Muscle layer of duodenum (tissue), 2 donors: ENCODE measurements around the gene SERPINA4.

Experiments used
- H3K27ac ChIP-seq: one replicate; pipeline ENCODE4 v1.7.0; 2013; ENCODE audit warnings: mild to moderate bottlenecking, low read length
- H3K27me3 ChIP-seq: one replicate; pipeline ENCODE4 v1.7.0; 2013; ENCODE audit warnings: low read depth, mild to moderate bottlenecking, control low read depth, low read length
- H3K36me3 ChIP-seq, 2 donors: one replicate each; pipeline ENCODE4 v1.7.0; 2013; ENCODE audit warnings: low read length in 2 of 2, control low read depth in 1 of 2, mild to moderate bottlenecking in 1 of 2; ENCODE audit not compliant: insufficient read depth in 2 of 2, control insufficient read depth in 1 of 2
- H3K4me1 ChIP-seq, 2 donors: one replicate each; pipeline ENCODE4 v1.7.0; 2013; ENCODE audit warnings: low read length in 2 of 2, mild to moderate bottlenecking in 2 of 2, control low read depth in 1 of 2, moderate library complexity in 1 of 2; ENCODE audit not compliant: insufficient read depth in 2 of 2, control insufficient read depth in 1 of 2
- H3K4me3 ChIP-seq, 2 donors: one replicate each; pipeline ENCODE4 v1.7.0; 2013; ENCODE audit warnings: low read length in 2 of 2, low read depth in 1 of 2, mild to moderate bottlenecking in 1 of 2
- H3K9me3 ChIP-seq, 2 donors: one replicate each; pipeline ENCODE4 v1.7.0; 2013; ENCODE audit warnings: low read length in 2 of 2, control low read depth in 1 of 2, mild to moderate bottlenecking in 1 of 2; ENCODE audit not compliant: control insufficient read depth in 1 of 2
- donor health status: healthy.

Gene SERPINA4

DNA sequence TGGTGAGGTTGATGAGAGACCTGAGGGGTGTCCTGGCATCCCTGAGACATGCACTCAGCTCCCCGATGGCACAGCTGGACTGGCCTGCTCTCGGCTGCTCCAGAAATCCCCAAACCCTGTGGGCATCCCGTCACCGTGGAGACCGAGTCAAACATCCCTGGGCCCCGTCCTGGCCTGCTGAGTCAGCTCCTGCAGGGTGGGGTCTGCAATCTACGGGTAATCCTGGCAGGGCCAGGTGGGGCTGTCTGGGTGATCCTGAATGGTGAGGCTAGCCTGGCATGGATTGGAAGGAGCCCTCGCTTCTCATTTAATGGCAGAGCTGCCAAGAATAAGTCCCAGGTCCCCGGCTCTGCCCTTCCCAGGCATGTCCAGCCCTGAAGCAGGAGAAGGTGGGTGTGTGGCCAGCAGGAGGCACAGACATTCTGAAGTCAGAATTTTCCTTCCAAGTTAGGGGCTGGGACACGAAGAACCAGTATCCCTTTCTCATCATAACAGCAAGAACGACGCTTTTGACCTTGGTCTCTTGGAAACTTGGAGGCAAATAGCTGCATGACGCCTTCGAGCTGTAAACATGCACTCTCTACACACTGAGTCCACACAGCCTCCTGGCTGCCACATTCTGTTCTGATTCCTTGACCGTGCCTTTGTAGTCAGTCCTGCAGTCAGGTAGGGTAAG, 17.7 kb upstream of the SERPINA4 start:
- Histone ChIP-seq H3K4me3 (no peak overlapping the region), H3K36me3 (no peaks in the 10 kb centered on the region), H3K27ac (no peak overlapping the region), H3K4me1 (no peaks in the 10 kb centered on the region), H3K27me3 (no peaks in the 10 kb centered on the region), H3K9me3 (peaks cover 0 to 9% of the 10 kb centered on the region in 2 donors)

- no peak overlapping the region for H3K4me3 ChIP-seq
- H3K9me3 ChIP-seq: peaks cover 0 to 9% of the 10 kb centered on the region in 2 donors
- H3K27me3 ChIP-seq: no peaks in the 10 kb centered on the region
- H3K4me1 ChIP-seq: no peaks in the 10 kb centered on the region
- H3K27ac ChIP-seq: no peak overlapping the region
- no peaks in the 10 kb centered on the region for H3K36me3 ChIP-seq
Measured at GRCh38 chr14:94544726-94545125, 16.5 kb upstream of the SERPINA4 start.

- no peak overlapping the region for H3K27ac ChIP-seq
- no peaks in the 10 kb centered on the region for H3K27me3 ChIP-seq
- H3K36me3 ChIP-seq: no peaks in the 10 kb centered on the region
- H3K9me3 ChIP-seq: peaks cover 0 to 9% of the 10 kb centered on the region in 2 donors
- no peaks in the 10 kb centered on the region for H3K4me1 ChIP-seq
- no peak overlapping the region for H3K4me3 ChIP-seq
Measured at GRCh38 chr14:94545131-94545841, 16.0 kb upstream of the SERPINA4 start.

GRCh38 chr14:94547151-94547680, 14.0 kb upstream of the SERPINA4 start:
- H3K9me3 ChIP-seq: peaks cover 0 to 9% of the 10 kb centered on the region in 2 donors
- no peak overlapping the region for H3K4me3 ChIP-seq
- H3K27ac ChIP-seq: no peak overlapping the region
- H3K36me3 ChIP-seq: no peaks in the 10 kb centered on the region
- H3K27me3 ChIP-seq: no peaks in the 10 kb centered on the region
- H3K4me1 ChIP-seq: no peaks in the 10 kb centered on the region

DNA sequence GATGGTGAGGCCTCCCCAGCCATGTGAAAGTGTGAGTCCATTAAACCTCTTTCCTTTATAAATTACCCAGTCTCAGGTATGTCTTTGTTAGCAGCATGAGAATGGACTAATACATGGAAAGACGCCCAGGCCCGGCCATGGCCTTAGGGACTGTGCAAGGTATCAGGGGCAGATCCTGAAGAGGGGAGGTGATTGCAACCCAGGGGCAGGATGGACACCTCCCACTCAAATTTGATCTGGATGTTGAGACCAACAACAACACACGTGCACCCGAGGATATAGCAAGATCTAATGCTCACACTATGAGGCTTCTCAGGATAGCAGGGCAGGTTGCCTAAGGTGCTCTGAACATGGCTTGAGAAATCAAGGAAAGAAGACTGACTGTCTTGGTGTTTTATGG, 13.5 kb upstream of the SERPINA4 start:
- no peaks in the 10 kb centered on the region for H3K36me3 ChIP-seq
- H3K4me3 ChIP-seq: no peak overlapping the region
- no peak overlapping the region for H3K27ac ChIP-seq
- H3K4me1 ChIP-seq: no peaks in the 10 kb centered on the region
- no peaks in the 10 kb centered on the region for H3K27me3 ChIP-seq
- peaks cover 0 to 9% of the 10 kb centered on the region in 2 donors for H3K9me3 ChIP-seq

GRCh38 chr14:94548131-94548998, 12.9 kb upstream of the SERPINA4 start:
- no peaks in the 10 kb centered on the region for H3K27me3 ChIP-seq
- H3K9me3 ChIP-seq: peaks cover 0 to 9% of the 10 kb centered on the region in 2 donors
- no peak overlapping the region for H3K27ac ChIP-seq
- H3K4me3 ChIP-seq: no peak overlapping the region
- no peaks in the 10 kb centered on the region for H3K36me3 ChIP-seq
- no peaks in the 10 kb centered on the region for H3K4me1 ChIP-seq

- no peak overlapping the region for H3K4me3 ChIP-seq
- no peaks in the 10 kb centered on the region for H3K27me3 ChIP-seq
- no peak overlapping the region for H3K27ac ChIP-seq
- peaks cover under 1 to 9% of the 10 kb centered on the region in 2 donors for H3K9me3 ChIP-seq
- no peaks in the 10 kb centered on the region for H3K36me3 ChIP-seq
- no peaks in the 10 kb centered on the region for H3K4me1 ChIP-seq
Measured at GRCh38 chr14:94548999-94549985, 11.9 kb upstream of the SERPINA4 start.

GRCh38 chr14:94550041-94550440, 11.2 kb upstream of the SERPINA4 start:
- H3K36me3 ChIP-seq: no peaks in the 10 kb centered on the region
- H3K27ac ChIP-seq: no peak overlapping the region
- no peak overlapping the region for H3K4me3 ChIP-seq
- no peaks in the 10 kb centered on the region for H3K4me1 ChIP-seq
- H3K27me3 ChIP-seq: no peaks in the 10 kb centered on the region
- peaks cover 5 to 10% of the 10 kb centered on the region in 2 donors for H3K9me3 ChIP-seq

DNA sequence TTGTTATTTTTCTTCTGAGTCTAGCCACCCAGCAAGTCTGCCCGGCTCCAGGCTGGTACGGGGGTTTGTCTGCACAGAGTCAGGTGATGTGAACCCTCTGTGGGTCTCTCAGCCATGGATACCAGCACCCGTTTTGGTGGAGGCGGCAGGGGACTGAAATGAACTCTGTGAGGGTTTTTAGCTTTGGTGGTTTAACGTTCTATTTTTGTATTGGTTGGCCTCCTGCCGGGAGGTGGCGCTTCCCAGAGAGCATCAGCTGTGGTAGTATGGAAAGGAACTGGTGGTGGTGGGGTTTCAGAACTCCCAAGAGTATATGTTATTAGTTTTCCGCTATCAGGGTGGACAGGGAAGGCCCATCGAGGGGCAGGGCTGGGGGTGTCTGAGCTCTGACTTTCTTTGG, 5.3 kb upstream of the SERPINA4 start:
- Histone ChIP-seq H3K4me1 (no peaks in the 10 kb centered on the region), H3K4me3 (no peak overlapping the region), H3K9me3 (peaks cover 5 to 8% of the 10 kb centered on the region in 2 donors), H3K36me3 (no peaks in the 10 kb centered on the region), H3K27ac (no peak overlapping the region), H3K27me3 (no peaks in the 10 kb centered on the region)

DNA sequence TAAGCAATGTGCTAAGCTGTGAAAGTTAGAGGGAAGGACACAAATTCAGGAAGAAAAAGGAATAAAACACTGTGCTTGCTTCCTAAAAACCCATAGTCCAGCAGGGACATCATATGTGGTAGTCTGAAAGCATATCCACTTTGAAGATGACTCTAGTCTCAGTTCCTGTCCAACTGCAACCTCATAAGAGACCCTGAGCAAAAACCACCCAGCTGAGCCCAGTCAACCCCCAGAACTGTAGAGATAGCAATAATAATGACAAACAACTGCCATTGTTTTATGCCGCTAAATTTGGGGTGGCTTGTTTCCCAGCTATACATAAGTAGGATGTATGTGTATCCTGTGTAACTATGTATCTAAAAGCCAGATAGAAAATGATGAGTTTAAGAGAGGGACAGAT, 3.9 kb upstream of the SERPINA4 start:
- Histone ChIP-seq H3K4me3 (no peak overlapping the region), H3K4me1 (no peaks in the 10 kb centered on the region), H3K27me3 (no peaks in the 10 kb centered on the region), H3K36me3 (no peaks in the 10 kb centered on the region), H3K27ac (no peak overlapping the region), H3K9me3 (peaks cover 5 to 8% of the 10 kb centered on the region in 2 donors)
